PFSK-1 (cell line): Measurements from ENCODE around the gene TRIM32.

ENCODE experiments used
- POLR2AphosphoS5 ChIP-seq: IDR thresholded peaks from 2 replicates; pipeline ENCODE4 v1.6.1; 2012; ENCODE audit warnings: low read depth, mild to moderate bottlenecking, control low read depth, low read length, moderate library complexity
- SIN3A ChIP-seq: IDR thresholded peaks from 2 replicates; pipeline ENCODE4 v1.6.1; 2012; ENCODE audit warnings: mild to moderate bottlenecking, low read length, moderate library complexity, borderline replicate concordance; ENCODE audit not compliant: insufficient read depth
- TAF1 ChIP-seq: IDR thresholded peaks from 2 replicates; pipeline ENCODE4 v1.6.1; 2012; ENCODE audit warnings: low read length, control low read depth, borderline replicate concordance; ENCODE audit not compliant: insufficient read depth
- TF ChIP-seq, protein P1 (sequence below), 2 experiments: IDR thresholded peaks; 2 replicates each; pipeline versions ENCODE4 v1.6.1 to v1.8.0; 2011 to 2012; ENCODE audit warnings: low read depth in 2 of 2, low read length in 2 of 2, control low read depth in 1 of 2, inconsistent platforms in 1 of 2, mild to moderate bottlenecking in 1 of 2, moderate library complexity in 1 of 2; ENCODE audit not compliant: insufficient read depth in 1 of 2

DNA sequence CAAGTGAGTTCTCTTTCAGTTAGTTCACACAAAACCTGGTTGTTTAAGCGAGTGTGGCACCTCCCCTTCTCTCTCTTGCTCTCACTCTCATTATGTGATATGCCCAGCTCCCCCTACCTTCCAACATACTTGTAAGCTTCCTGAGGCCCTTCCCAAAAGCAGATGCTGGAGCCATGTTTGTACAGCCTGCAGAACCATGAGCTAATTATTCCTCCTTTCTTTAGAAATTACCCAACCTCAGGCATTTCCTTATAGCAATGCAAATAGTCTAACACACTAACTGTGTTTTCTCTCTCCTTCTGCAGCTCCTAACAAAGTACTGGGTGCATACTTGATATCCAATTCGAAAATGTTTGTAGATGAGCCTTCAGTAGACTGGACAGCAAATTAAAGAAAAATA, 62.7 kb downstream of the TRIM32 start:
- no peak for TF ChIP-seq POLR2AphosphoS5
- TF ChIP-seq SIN3A = no peak
- TF ChIP-seq, protein P1, sequence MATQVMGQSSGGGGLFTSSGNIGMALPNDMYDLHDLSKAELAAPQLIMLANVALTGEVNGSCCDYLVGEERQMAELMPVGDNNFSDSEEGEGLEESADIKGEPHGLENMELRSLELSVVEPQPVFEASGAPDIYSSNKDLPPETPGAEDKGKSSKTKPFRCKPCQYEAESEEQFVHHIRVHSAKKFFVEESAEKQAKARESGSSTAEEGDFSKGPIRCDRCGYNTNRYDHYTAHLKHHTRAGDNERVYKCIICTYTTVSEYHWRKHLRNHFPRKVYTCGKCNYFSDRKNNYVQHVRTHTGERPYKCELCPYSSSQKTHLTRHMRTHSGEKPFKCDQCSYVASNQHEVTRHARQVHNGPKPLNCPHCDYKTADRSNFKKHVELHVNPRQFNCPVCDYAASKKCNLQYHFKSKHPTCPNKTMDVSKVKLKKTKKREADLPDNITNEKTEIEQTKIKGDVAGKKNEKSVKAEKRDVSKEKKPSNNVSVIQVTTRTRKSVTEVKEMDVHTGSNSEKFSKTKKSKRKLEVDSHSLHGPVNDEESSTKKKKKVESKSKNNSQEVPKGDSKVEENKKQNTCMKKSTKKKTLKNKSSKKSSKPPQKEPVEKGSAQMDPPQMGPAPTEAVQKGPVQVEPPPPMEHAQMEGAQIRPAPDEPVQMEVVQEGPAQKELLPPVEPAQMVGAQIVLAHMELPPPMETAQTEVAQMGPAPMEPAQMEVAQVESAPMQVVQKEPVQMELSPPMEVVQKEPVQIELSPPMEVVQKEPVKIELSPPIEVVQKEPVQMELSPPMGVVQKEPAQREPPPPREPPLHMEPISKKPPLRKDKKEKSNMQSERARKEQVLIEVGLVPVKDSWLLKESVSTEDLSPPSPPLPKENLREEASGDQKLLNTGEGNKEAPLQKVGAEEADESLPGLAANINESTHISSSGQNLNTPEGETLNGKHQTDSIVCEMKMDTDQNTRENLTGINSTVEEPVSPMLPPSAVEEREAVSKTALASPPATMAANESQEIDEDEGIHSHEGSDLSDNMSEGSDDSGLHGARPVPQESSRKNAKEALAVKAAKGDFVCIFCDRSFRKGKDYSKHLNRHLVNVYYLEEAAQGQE (IDR thresholded peaks at IDR 0.05; ENCODE audit: insufficient read depth in 1 of 2, low read depth in 2 of 2, low read length in 2 of 2) = no peak
- no peak for TF ChIP-seq TAF1
